HG03439 (cell line): ENCODE data around the gene SYPL1.
"Not testable (repeated sequence)": the region's sequence is repeated elsewhere in the genome, so short reads cannot be mapped to it uniquely, and the experiment has no call there.

Experiments used
- ATAC-seq: cut with Tn5 transposase; IDR thresholded peaks from one replicate; pipeline ENCODE4 v1.9.1; 2021; ENCODE audit warnings: mild to moderate bottlenecking, moderate library complexity; ENCODE audit not compliant: unreplicated experiment

The SYPL1 gene

GRCh38 chr7:106112118-106112971 lies at the start of gene SYPL1:
TSS of gene SYPL1 (minus strand) at chr7:106112312. CDS start at chr7:106112208, 104 bp downstream.
- peak; percentile 74 for ATAC-seq

GRCh38 chr7:106155027-106155426 lies 42.9 kb upstream of the SYPL1 start:
- ATAC-seq = no peak

- ATAC-seq = no peak
Measured at GRCh38 chr7:106153891-106154449, 41.9 kb upstream of the SYPL1 start.

- no peak for ATAC-seq
Measured at GRCh38 chr7:106152313-106152665, 40.2 kb upstream of the SYPL1 start.

GRCh38 chr7:106151459-106152312 lies 39.6 kb upstream of the SYPL1 start:
- no peak for ATAC-seq

GRCh38 chr7:106143711-106144337 lies 31.7 kb upstream of the SYPL1 start:
- no peak for ATAC-seq

- no peak for ATAC-seq
Measured at GRCh38 chr7:106142136-106142535, 30.0 kb upstream of the SYPL1 start.

GRCh38 chr7:106140406-106141173 lies 28.5 kb upstream of the SYPL1 start:
- ATAC-seq = no peak

GRCh38 chr7:106139265-106140251 lies 27.4 kb upstream of the SYPL1 start:
- ATAC-seq = no peak

- ATAC-seq = no peak
Measured at GRCh38 chr7:106138776-106139175, 26.7 kb upstream of the SYPL1 start.

- not testable (repeated sequence) for ATAC-seq
Measured at GRCh38 chr7:106138181-106138580, 26.1 kb upstream of the SYPL1 start.

GRCh38 chr7:106134241-106134640 lies 22.1 kb upstream of the SYPL1 start:
- no peak for ATAC-seq

- no peak for ATAC-seq
Measured at GRCh38 chr7:106129291-106129690, 17.2 kb upstream of the SYPL1 start.

- no peak for ATAC-seq
Measured at GRCh38 chr7:106128836-106129235, 16.7 kb upstream of the SYPL1 start.

GRCh38 chr7:106127984-106128780 lies 16.1 kb upstream of the SYPL1 start:
- no peak for ATAC-seq

- ATAC-seq = no peak
Measured at GRCh38 chr7:106126170-106126938, 14.2 kb upstream of the SYPL1 start.

GRCh38 chr7:106125417-106125816 lies 13.3 kb upstream of the SYPL1 start:
- no peak for ATAC-seq

GRCh38 chr7:106124186-106124585 lies 12.1 kb upstream of the SYPL1 start:
- no peak for ATAC-seq
